H1 (cell line): ENCODE data around the gene SLC39A13. TPM values are rescaled to one million over a fixed set of nuclear protein-coding genes. Genes with fewer than 3 reads are reported as not detected.

Experiments
- CTCF ChIA-PET: fragments of 300-600 bp; sonication (Branson Sonifier 250); formaldehyde crosslinking; loops from one replicate; lab custom pipeline; 2021; ENCODE audit not compliant: partially characterized antibody; lab: Charles Lee
- POLR2A ChIA-PET: fragments of 300-600 bp; sonication (Branson Sonifier 250); formaldehyde crosslinking; loops from one replicate; lab custom pipeline; 2021; ENCODE audit warnings: inconsistent platforms; ENCODE audit not compliant: partially characterized antibody; lab: Charles Lee
- DNase-seq, 2 experiments: peaks; one replicate each; pipeline versions ENCODE4 v3.0.0 to v3.0.0-alpha.2; 2010 to 2022; ENCODE audit warnings: low spot score in 2 of 2, low read depth in 1 of 2, mixed read lengths in 1 of 2
- FAIRE-seq: peaks from 2 replicates; lab custom pipeline; 2011; peaks lifted over from hg19 to GRCh38; lab: Jason Lieb, UNC
- H2AFZ ChIP-seq: 2 replicates; pipeline ENCODE4 v1.8.1; 2012; ENCODE audit warnings: low read length, inconsistent platforms
- H2AK5ac ChIP-seq: 2 replicates; pipeline ENCODE4 v1.6.1; 2013; ENCODE audit warnings: low read depth, low read length
- H2BK120ac ChIP-seq: replicated peaks from 2 replicates; pipeline ENCODE3; 2013; ENCODE audit warnings: low read depth, low read length, inconsistent platforms
- H2BK12ac ChIP-seq: 2 replicates; pipeline ENCODE4 v1.6.1; 2013; ENCODE audit warnings: low read depth, low read length
- H2BK15ac ChIP-seq: 2 replicates; pipeline ENCODE4 v1.6.1; 2013; ENCODE audit warnings: low read length
- H2BK20ac ChIP-seq: 2 replicates; pipeline ENCODE4 v1.6.1; 2013; ENCODE audit warnings: low read length
- H2BK5ac ChIP-seq: 2 replicates; pipeline ENCODE4 v1.6.1; 2013; ENCODE audit warnings: low read depth, low read length
- H3K14ac ChIP-seq: 2 replicates; pipeline ENCODE4 v1.6.1; 2013; ENCODE audit warnings: inconsistent platforms; ENCODE audit not compliant: insufficient read length
- H3K18ac ChIP-seq: 2 replicates; pipeline ENCODE4 v1.6.1; 2013; ENCODE audit warnings: low read length; ENCODE audit errors: extremely low read depth
- H3K23ac ChIP-seq: 2 replicates; pipeline ENCODE4 v1.6.1; 2013; ENCODE audit warnings: inconsistent platforms; ENCODE audit not compliant: insufficient read length
- H3K23me2 ChIP-seq: 2 replicates; pipeline ENCODE4 v1.6.1; 2013; ENCODE audit warnings: low read depth, low read length
- H3K27ac ChIP-seq: 2 replicates; pipeline ENCODE4 v1.6.1; 2011; ENCODE audit warnings: low read depth, low read length, inconsistent platforms
- H3K27me3 ChIP-seq, 4 experiments: replicated peaks in 1 of 4; 1 replicate in 1 of 4; 2 replicates in 3 of 4; pipeline versions ENCODE4 v1.6.1 to v1.8.1; 2011 to 2013; ENCODE audit warnings: low read length in 3 of 4, mild to moderate bottlenecking in 3 of 4, inconsistent platforms in 2 of 4, mixed read lengths in 2 of 4, moderate library complexity in 1 of 4; ENCODE audit not compliant: control insufficient read depth in 3 of 4, insufficient read depth in 3 of 4; ENCODE audit errors: extremely low read depth in 1 of 4
- H3K36me3 ChIP-seq, 4 experiments: 2 replicates each; pipeline versions ENCODE4 v1.6.1 to v1.8.1; 2011 to 2013; ENCODE audit warnings: mild to moderate bottlenecking in 4 of 4, low read length in 3 of 4, moderate library complexity in 2 of 4, control low read depth in 1 of 4, inconsistent platforms in 1 of 4; ENCODE audit not compliant: insufficient read depth in 4 of 4, control insufficient read depth in 2 of 4
- H3K4ac ChIP-seq: replicated peaks from 2 replicates; pipeline ENCODE3; 2013; ENCODE audit warnings: low read length, low read depth, mixed read lengths, inconsistent platforms; ENCODE audit not compliant: insufficient read length
- H3K4me1 ChIP-seq, 4 experiments: replicated peaks in 1 of 4; 1 replicate in 1 of 4; 2 replicates in 3 of 4; pipeline versions ENCODE4 v1.6.1 to v1.8.1; 2011 to 2013; ENCODE audit warnings: low read length in 3 of 4, inconsistent platforms in 2 of 4, mixed read lengths in 1 of 4; ENCODE audit not compliant: insufficient read depth in 4 of 4, control insufficient read depth in 3 of 4
- H3K4me2 ChIP-seq, 2 experiments: 2 replicates each; pipeline versions ENCODE4 v1.6.1 to v1.8.1; 2011 to 2013; ENCODE audit warnings: low read depth in 2 of 2, low read length in 2 of 2, control low read depth in 1 of 2, inconsistent platforms in 1 of 2, mild to moderate bottlenecking in 1 of 2; ENCODE audit not compliant: insufficient read depth in 1 of 2
- H3K4me3 ChIP-seq, 4 experiments: fragments of 200-600, 300-600 bp in 1 of 4; sonication (generic), shearing (Covaris generic), sonication (Bioruptor Twin) in 1 of 4; 2 replicates each; pipeline versions ENCODE4 v1.5.1 to v1.8.1; 2011 to 2016; ENCODE audit warnings: low read length in 4 of 4, low read depth in 3 of 4, control low read depth in 2 of 4, inconsistent platforms in 2 of 4, mild to moderate bottlenecking in 2 of 4, mixed read lengths in 1 of 4, moderate library complexity in 1 of 4; ENCODE audit not compliant: insufficient read depth in 2 of 4; ENCODE audit errors: extremely low read depth in 1 of 4
- H3K56ac ChIP-seq: replicated peaks from 2 replicates; pipeline ENCODE3; 2013; ENCODE audit warnings: low read depth, mild to moderate bottlenecking, mixed read lengths, low read length, inconsistent platforms; ENCODE audit not compliant: insufficient read length
- H3K79me1 ChIP-seq: 2 replicates; pipeline ENCODE4 v1.6.1; 2013; ENCODE audit warnings: low read depth, low read length, control low read depth
- H3K79me2 ChIP-seq, 2 experiments: 2 replicates each; pipeline versions ENCODE4 v1.6.1 to v1.8.1; 2012 to 2013; ENCODE audit warnings: low read length in 2 of 2, mild to moderate bottlenecking in 2 of 2, inconsistent platforms in 1 of 2; ENCODE audit not compliant: insufficient read depth in 2 of 2, control insufficient read depth in 1 of 2
- H3K9ac ChIP-seq, 4 experiments: replicated peaks in 1 of 4; 1 replicate in 1 of 4; 2 replicates in 3 of 4; pipeline versions ENCODE4 v1.6.1 to v1.8.1; 2011 to 2013; ENCODE audit warnings: low read depth in 3 of 4, low read length in 3 of 4, control low read depth in 2 of 4, mild to moderate bottlenecking in 2 of 4, moderate library complexity in 2 of 4, inconsistent platforms in 1 of 4; ENCODE audit errors: extremely low read depth in 1 of 4
- H3K9me3 ChIP-seq, 2 experiments: 2 replicates each; pipeline versions ENCODE4 v1.6.1 to v1.8.1; 2012 to 2013; ENCODE audit warnings: mild to moderate bottlenecking in 2 of 2, moderate library complexity in 2 of 2, control low read depth in 1 of 2, inconsistent platforms in 1 of 2, low read depth in 1 of 2, low read length in 1 of 2, mixed read lengths in 1 of 2; ENCODE audit not compliant: insufficient read depth in 2 of 2
- H4K20me1 ChIP-seq, 2 experiments: replicated peaks in 1 of 2; 2 replicates each; pipeline versions ENCODE3 to v1.8.1; 2011 to 2013; ENCODE audit warnings: inconsistent platforms in 2 of 2, low read length in 2 of 2, mild to moderate bottlenecking in 1 of 2; ENCODE audit not compliant: insufficient read depth in 2 of 2, control insufficient read depth in 1 of 2
- H4K5ac ChIP-seq: 2 replicates; pipeline ENCODE4 v1.6.1; 2013; ENCODE audit warnings: low read length, low read depth, mixed read lengths, inconsistent platforms; ENCODE audit not compliant: insufficient read length
- H4K8ac ChIP-seq: 2 replicates; pipeline ENCODE4 v1.8.0; 2013; ENCODE audit warnings: mild to moderate bottlenecking, moderate library complexity, low read length, inconsistent platforms; ENCODE audit not compliant: insufficient read depth; ENCODE audit errors: extremely low read depth
- H4K91ac ChIP-seq: replicated peaks from 2 replicates; pipeline ENCODE3; 2013; ENCODE audit warnings: low read length, mixed read lengths, inconsistent platforms; ENCODE audit not compliant: insufficient read length
- BRCA1 ChIP-seq: IDR thresholded peaks from 2 replicates; pipeline ENCODE4 v1.6.1; 2012; ENCODE audit warnings: low read depth, low read length, improper control_type of control experiment
- CREB1 ChIP-seq: IDR thresholded peaks from 2 replicates; pipeline ENCODE4 v1.6.1; 2012; ENCODE audit warnings: inconsistent platforms
- CTBP2 ChIP-seq: IDR thresholded peaks from 2 replicates; pipeline ENCODE4 v1.7.0; 2011; ENCODE audit warnings: borderline replicate concordance, mild to moderate bottlenecking, moderate library complexity, mixed read lengths, low read length; ENCODE audit not compliant: insufficient read depth, insufficient read length
- GABPA ChIP-seq: IDR thresholded peaks from 2 replicates; pipeline ENCODE4 v1.6.1; 2011; ENCODE audit warnings: mild to moderate bottlenecking, low read length, moderate library complexity, borderline replicate concordance; ENCODE audit not compliant: insufficient read depth
- JUN ChIP-seq: IDR thresholded peaks from 2 replicates; pipeline ENCODE4 v1.6.1; 2011; ENCODE audit warnings: low read depth, mild to moderate bottlenecking, improper control_type of control experiment, low read length
- POU5F1 ChIP-seq: IDR thresholded peaks from 2 replicates; pipeline ENCODE4 v1.6.1; 2011; ENCODE audit warnings: low read depth, mild to moderate bottlenecking, low read length, moderate library complexity
- RAD21 ChIP-seq, 2 experiments: IDR thresholded peaks in 1 of 2; conservative IDR thresholded peaks in 1 of 2; 2 replicates each; pipeline ENCODE4 v1.6.1; 2011; ENCODE audit warnings: low read depth in 2 of 2, low read length in 2 of 2, improper control_type of control experiment in 1 of 2, inconsistent platforms in 1 of 2, mild to moderate bottlenecking in 1 of 2, moderate library complexity in 1 of 2
- SAP30 ChIP-seq: fragments of 300-600 bp; sonication (generic); IDR thresholded peaks from 2 replicates; pipeline ENCODE4 v1.7.1; 2012; ENCODE audit warnings: low read length, moderate library complexity, mild to moderate bottlenecking, inconsistent platforms; ENCODE audit not compliant: insufficient read depth, insufficient replicate concordance
- SIRT6 ChIP-seq: IDR thresholded peaks from one replicate; pipeline ENCODE4 v1.7.1; 2012; ENCODE audit warnings: low read length, inconsistent platforms
- SUZ12 ChIP-seq: fragments of 200-600 bp; sonication (generic); IDR thresholded peaks from 2 replicates; pipeline ENCODE4 v1.6.1; 2012; ENCODE audit warnings: mild to moderate bottlenecking, inconsistent platforms, low read length, moderate library complexity, mixed read lengths
- TCF12 ChIP-seq: IDR thresholded peaks from 2 replicates; pipeline ENCODE4 v1.6.1; 2011; ENCODE audit warnings: low read depth, mild to moderate bottlenecking, low read length
- WGBS, 2 experiments: shearing (Covaris generic) in 1 of 2; methylation state at CpG; one replicate each; pipeline versions ENCODE4 v1.1.6 to v1.1.7; 2013 to 2015; ENCODE audit warnings: low lambda C conversion rate in 2 of 2, mixed read lengths in 2 of 2, inconsistent platforms in 1 of 2, low coverage in 1 of 2, missing lambda C conversion rate in 1 of 2; ENCODE audit not compliant: insufficient replicate concordance in 2 of 2, insufficient coverage in 1 of 2, insufficient read length in 1 of 2; ENCODE audit errors: extremely low coverage in 1 of 2, missing lambda C conversion rate in 1 of 2; 5-methylcytosine and 5-hydroxymethylcytosine counted together
- polyA plus RNA-seq, 7 experiments: library from polyadenylated mRNA; depleted of rRNA in 3 of 7; stranded (reverse) in 5 of 7; unstranded in 2 of 7; fragments of >200 nt in 5 of 7; fragments of 200-250 nt in 2 of 7; gene quantifications; 1 replicate in 5 of 7; 2 replicates in 1 of 7; 4 replicates in 1 of 7; pipeline versions ENCODE4 v1.2.1 to v1.2.3, GENCODE V29; 2011 to 2013; ENCODE audit warnings: missing spikeins in 2 of 7, mixed read lengths in 2 of 7
- total RNA-seq: library from RNA; stranded (reverse); fragmentation: NEBNext Ultra II Directional; extraction: Animal tissue kit (Norgen Biotek cat#: 25700); gene quantifications from 2 replicates; pipeline ENCODE4 v1.2.1, GENCODE V29; 2021
- TF ChIP-seq, protein P1 (sequence below): IDR thresholded peaks from 2 replicates; pipeline ENCODE4 v1.6.1; 2011; ENCODE audit warnings: low read length, improper control_type of control experiment

The SLC39A13 gene
- total and polyA plus RNA-seq, 2 of the 8 experiments (the other 6 are each of a cell fraction or from before 2014, with no cell fraction given), result 23.2 to 30.0 TPM

GRCh38 chr11:47372422-47372821, 36.0 kb upstream of the SLC39A13 start:
- no peak overlapping the region for H2BK120ac ChIP-seq
- H3K56ac ChIP-seq, result no peak overlapping the region
- FAIRE-seq, result no peak
- no peak overlapping the region for H2AFZ ChIP-seq
- H3K4me1 ChIP-seq, result peaks cover 0 to 3% (median 1%) of the 10 kb centered on the region in 4 experiments; a peak in 5 of 7 replicates
- no peak overlapping the region for H2BK20ac ChIP-seq
- no peak overlapping the region for H3K9ac ChIP-seq
- no peak overlapping the region for H2BK5ac ChIP-seq
- no peak overlapping the region for H4K5ac ChIP-seq
- H4K91ac ChIP-seq, result no peak overlapping the region
- no peak overlapping the region for H3K23ac ChIP-seq
- H3K23me2 ChIP-seq, result no peaks in the 10 kb centered on the region
- H3K9me3 ChIP-seq, result no peaks in the 10 kb centered on the region
- no peak overlapping the region for H3K4me3 ChIP-seq
- no peaks in the 10 kb centered on the region for H3K36me3 ChIP-seq
- POLR2A ChIA-PET, result no interaction called here
- no peak overlapping the region for H2AK5ac ChIP-seq
- no peak overlapping the region for H3K14ac ChIP-seq
- no peaks in the 10 kb centered on the region for H3K79me1 ChIP-seq
- no peaks in the 10 kb centered on the region for H3K27me3 ChIP-seq
- DNase-seq, result no peak
- H2BK12ac ChIP-seq, result no peak overlapping the region
- H3K79me2 ChIP-seq, result no peaks in the 10 kb centered on the region
- H4K8ac ChIP-seq, result no peak overlapping the region
- no peak overlapping the region for H3K4me2 ChIP-seq
- no peak overlapping the region for H2BK15ac ChIP-seq
- 95% methylated on average over 7 of the region's 7 CpGs; no CpG with 5 or more reads in 1 of the 2 experiments for WGBS, 2 experiments
- no peak overlapping the region for H3K27ac ChIP-seq
- no peak for TF ChIP-seq GABPA
- no peak for TF ChIP-seq BRCA1
- TF ChIP-seq POU5F1, result no peak
- TF ChIP-seq CTBP2, result no peak
- TF ChIP-seq, protein P1, sequence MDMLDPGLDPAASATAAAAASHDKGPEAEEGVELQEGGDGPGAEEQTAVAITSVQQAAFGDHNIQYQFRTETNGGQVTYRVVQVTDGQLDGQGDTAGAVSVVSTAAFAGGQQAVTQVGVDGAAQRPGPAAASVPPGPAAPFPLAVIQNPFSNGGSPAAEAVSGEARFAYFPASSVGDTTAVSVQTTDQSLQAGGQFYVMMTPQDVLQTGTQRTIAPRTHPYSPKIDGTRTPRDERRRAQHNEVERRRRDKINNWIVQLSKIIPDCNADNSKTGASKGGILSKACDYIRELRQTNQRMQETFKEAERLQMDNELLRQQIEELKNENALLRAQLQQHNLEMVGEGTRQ, result no peak
- no peak for TF ChIP-seq SUZ12
- no peak for TF ChIP-seq TCF12
- TF ChIP-seq SAP30, result no peak
- no peak for TF ChIP-seq CREB1
- TF ChIP-seq SIRT6, result no peak
- TF ChIP-seq RAD21 (IDR thresholded peaks at IDR 0.05 in 1 of 2, conservative IDR thresholded peaks at IDR 0.05 in 1 of 2; ENCODE audit: low read depth in 2 of 2, low read length in 2 of 2), result no peak
- no peak for TF ChIP-seq JUN
- TF ChIP-seq, all 59 proteins: peak for 0
- Histone ChIP-seq H3K18ac (no peak overlapping the region), H4K20me1 (no peaks in the 10 kb centered on the region), H3K4ac (no peak overlapping the region)
- CTCF ChIA-PET, result interaction anchor here (0.6 to 4.7 kb wide), 14 partner anchors 12 to 137 kb away, joined by 3 to 78 read pairs (median 4); partner anchors contain the start of genes MYBPC3, NR1H3 and SLC39A13
